Coronary artery (tissue), 2 donors: ENCODE results near the gene ASTL.

Source experiments
- DNase-seq: peaks from one replicate; pipeline ENCODE4 v3.0.0-alpha.2; 2017; ENCODE audit warnings: low spot score
- H3K27ac ChIP-seq, 2 donors: fragments of 200-600 bp; sonication (generic); one replicate each; pipeline ENCODE4 v1.5.1; 2016 to 2019
- H3K4me3 ChIP-seq: fragments of 200-600 bp; sonication (generic); 2 replicates; pipeline ENCODE4 v1.5.1; 2016; ENCODE audit warnings: mild to moderate bottlenecking, moderate library complexity
- CTCF ChIP-seq: fragments of 200-600 bp; sonication (generic); IDR thresholded peaks from one replicate; pipeline ENCODE4 v1.5.1; 2019; ENCODE audit warnings: antibody characterized with exemption

The ASTL gene

GRCh38 chr2:96180002-96180401 lies 41.7 kb upstream of the ASTL start:
- TF ChIP-seq CTCF, result no peak
- DNase-seq, result no peak
- Histone ChIP-seq H3K27ac (no peak overlapping the region), H3K4me3 (no peak overlapping the region)

- DNase-seq, result no peak
- H3K4me3 ChIP-seq, result no peak overlapping the region
- H3K27ac ChIP-seq, result no peak overlapping the region
- no peak for TF ChIP-seq CTCF
These were observed 38.4 kb upstream of the ASTL start for GRCh38 chr2:96176661-96177060.

- no peak for TF ChIP-seq CTCF
- no peak overlapping the region for H3K4me3 ChIP-seq
- no peak for DNase-seq
These were observed 37.6 kb upstream of the ASTL start for GRCh38 chr2:96175951-96176350.

GRCh38 chr2:96174251-96175144 lies 36.2 kb upstream of the ASTL start:
- no peak for DNase-seq
- no peak overlapping the region for H3K27ac ChIP-seq
- no peak overlapping the region for H3K4me3 ChIP-seq
- TF ChIP-seq CTCF, result peak; percentile 77

More at GRCh38 chr2:96175951-96176350, 37.6 kb upstream of the ASTL start:
- H3K27ac ChIP-seq, result no peak overlapping the region

GRCh38 chr2:96171831-96172230 lies 33.5 kb upstream of the ASTL start:
- Histone ChIP-seq H3K27ac (no peak overlapping the region), H3K4me3 (no peak overlapping the region)
- DNase-seq, result no peak
- TF ChIP-seq CTCF, result no peak

GRCh38 chr2:96170626-96171025 lies 32.3 kb upstream of the ASTL start:
- TF ChIP-seq CTCF, result no peak
- DNase-seq, result no peak
- Histone ChIP-seq H3K27ac (no peak overlapping the region), H3K4me3 (no peak overlapping the region)
